GM20000 (cell line): ENCODE results near the gene ITPRID2.

Source experiments
- DNase-seq: peaks from one replicate; pipeline ENCODE4 v3.0.0; 2012; ENCODE audit warnings: low spot score
- TF ChIP-seq, protein P1 (sequence below): IDR thresholded peaks from 2 replicates; pipeline ENCODE4 v1.5.1; 2012; ENCODE audit warnings: mild to moderate bottlenecking, control low read depth; ENCODE audit errors: extremely low read depth, missing control alignments

Gene ITPRID2

DNA sequence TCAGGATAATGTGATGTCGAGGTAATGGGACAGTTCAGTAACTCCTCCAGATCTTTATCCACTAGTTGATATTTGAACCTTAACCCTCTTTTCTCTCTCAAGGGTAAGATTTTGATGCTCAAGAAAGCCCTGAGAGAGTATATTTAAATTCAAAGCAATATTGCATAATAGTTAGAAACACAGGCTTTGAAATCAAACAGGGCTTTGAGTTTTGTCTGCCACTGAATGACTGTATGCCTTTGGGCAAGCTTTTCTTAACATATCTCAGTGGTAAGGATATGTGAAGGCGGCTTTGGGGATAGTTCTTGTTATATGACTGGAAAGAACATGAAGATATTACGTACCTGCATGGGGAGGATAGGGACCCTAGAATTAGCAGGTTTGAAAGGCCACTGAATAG, 11.1 kb downstream of the ITPRID2 start:
- TF ChIP-seq, protein P1, sequence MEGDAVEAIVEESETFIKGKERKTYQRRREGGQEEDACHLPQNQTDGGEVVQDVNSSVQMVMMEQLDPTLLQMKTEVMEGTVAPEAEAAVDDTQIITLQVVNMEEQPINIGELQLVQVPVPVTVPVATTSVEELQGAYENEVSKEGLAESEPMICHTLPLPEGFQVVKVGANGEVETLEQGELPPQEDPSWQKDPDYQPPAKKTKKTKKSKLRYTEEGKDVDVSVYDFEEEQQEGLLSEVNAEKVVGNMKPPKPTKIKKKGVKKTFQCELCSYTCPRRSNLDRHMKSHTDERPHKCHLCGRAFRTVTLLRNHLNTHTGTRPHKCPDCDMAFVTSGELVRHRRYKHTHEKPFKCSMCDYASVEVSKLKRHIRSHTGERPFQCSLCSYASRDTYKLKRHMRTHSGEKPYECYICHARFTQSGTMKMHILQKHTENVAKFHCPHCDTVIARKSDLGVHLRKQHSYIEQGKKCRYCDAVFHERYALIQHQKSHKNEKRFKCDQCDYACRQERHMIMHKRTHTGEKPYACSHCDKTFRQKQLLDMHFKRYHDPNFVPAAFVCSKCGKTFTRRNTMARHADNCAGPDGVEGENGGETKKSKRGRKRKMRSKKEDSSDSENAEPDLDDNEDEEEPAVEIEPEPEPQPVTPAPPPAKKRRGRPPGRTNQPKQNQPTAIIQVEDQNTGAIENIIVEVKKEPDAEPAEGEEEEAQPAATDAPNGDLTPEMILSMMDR, result no peak
- DNase-seq, result no peak

DNA sequence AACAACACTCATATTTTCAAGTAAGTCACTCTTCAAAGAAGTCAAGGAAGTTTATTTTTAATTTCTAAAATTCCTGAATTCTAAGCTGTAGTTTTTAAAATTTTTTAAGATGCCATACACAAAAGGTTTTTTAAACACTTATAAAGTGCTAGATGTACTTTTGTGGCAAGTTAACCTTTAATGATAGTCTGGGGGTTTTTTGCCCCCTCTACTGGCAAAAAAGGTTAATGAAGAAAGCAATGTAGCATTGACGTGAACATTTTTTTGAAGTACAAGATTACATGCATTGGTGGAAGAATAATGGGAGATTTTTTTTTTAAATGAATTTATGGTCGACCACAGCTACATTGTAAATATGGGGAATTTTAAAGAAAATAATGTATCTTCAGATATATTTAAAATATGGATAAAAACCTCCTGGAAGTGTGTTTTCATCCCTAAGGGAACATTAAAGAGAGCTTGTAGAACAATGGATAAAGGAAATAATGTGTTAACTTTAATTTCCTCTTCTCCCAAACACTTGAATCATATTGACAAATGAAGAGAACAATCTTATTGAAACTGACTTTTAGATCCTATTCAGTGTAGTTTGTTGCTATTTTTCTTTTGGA, 12.6 kb downstream of the ITPRID2 start:
- DNase-seq, result peak; percentile 22
- TF ChIP-seq, protein P1, result peak; percentile 14

DNA sequence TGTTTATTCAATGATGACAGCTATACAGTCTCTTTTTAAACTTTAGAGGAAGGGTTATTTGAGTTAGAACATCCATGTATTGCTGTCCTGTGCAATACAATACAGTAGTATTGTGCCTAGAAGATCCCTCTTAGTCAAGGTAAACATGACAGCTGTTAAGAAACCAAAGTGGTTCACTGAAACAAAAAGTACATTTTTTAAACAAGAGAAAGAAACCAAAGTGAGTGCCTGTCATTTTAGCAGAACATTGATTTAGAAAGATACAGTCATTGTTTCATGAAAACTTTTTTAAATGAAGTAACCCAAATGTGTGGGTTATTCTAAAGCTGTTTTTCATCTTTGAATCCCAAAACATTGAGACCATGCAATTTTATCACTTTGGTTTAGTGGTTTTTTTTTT, 15.5 kb downstream of the ITPRID2 start:
- DNase-seq, result no peak

DNA sequence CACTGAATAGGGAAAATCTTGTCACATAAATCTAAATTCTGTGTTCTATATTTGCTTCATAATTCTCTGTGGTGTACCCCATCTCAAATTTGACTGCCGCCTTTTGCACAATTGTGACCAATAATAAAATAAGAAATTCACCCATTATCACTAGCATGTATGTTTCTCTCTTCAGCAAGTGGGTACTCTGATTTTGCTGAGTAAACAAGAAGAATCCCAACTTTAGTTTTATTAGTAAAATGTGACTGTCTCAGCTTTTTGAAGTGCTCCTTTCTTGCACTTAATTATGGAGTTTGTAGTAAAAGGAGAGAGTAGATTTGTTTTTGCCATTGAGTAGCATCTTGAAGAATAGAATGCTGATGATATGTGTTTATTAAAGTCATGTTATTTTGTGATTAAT, 16.1 kb downstream of the ITPRID2 start:
- DNase-seq, result no peak
- TF ChIP-seq, protein P1, result no peak

More for the DNA sequence above, 15.5 kb downstream of the ITPRID2 start:
- TF ChIP-seq, protein P1, result no peak

DNA sequence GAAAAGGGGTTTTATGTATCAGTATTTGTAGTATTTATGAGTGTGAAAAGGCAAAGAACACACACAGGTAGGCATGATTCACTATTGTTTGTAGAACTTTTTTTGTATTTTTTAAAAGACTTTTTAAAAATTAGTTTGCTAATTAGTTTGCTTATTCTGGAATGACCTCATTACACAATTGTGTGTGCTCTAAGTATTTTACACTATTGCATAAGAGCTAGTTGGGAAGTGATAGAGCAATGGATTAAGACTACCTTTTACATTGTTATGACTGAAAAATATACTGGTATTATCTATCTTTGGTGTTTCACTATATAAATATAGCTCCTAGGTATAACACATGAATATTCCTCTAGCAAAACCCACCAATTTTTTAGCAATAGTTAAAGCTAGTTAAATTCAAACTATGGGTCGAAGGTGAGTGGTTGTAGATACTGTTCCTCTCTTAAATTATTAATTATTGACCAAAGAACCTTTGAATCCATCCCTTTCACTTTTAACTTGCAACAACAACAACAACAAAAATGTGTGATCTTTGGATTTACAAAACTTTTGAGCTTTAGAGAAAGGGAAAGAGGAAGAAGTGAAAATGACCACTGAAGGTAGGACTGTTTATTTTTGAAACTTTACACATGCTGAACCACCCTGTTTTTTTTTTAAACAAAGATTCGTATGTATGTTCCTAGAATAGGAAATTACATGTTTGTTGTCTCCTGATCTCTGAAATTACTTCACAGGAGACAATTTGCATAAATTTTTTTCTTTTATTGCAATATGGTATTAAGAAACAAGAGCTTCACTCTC, 18.7 kb downstream of the ITPRID2 start:
- DNase-seq, result no peak
- TF ChIP-seq, protein P1, result no peak

DNA sequence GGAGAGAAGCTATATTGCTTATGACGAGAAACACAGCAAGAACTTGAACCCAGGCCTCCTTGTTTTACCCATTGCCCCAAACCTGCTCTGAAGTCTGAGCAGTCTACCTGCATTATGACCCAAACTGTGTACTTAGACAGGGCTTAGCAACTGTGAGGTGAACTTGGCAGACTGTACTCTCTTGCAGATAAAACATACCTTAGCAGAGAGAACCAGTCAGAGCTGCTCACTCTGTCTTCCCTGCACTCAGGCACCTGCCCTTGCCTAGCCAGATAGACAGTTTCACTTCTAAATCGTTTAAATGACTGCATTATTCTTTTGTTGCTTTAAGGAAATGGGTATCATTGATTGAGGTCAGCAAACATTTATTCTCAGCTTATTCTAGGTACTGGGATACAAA, 20.3 kb downstream of the ITPRID2 start:
- TF ChIP-seq, protein P1, result no peak
- DNase-seq, result no peak

DNA sequence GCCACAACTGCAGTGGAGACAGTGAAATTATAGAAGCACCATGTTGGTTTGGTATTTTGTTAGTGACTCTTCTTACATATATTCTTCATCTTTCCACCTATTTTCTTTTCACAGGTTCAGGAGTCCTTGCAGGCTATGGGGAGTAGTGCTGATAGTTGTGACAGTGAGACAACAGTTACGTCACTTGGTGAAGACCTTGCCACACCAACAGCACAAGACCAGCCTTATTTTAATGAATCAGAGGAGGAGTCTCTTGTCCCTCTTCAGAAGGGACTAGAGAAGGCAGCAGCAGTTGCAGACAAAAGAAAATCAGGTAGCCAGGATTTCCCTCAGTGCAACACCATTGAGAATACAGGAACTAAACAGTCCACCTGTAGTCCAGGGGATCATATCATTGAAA, 23.6 kb downstream of the ITPRID2 start:
- TF ChIP-seq, protein P1, result no peak
- no peak for DNase-seq
